GM12878 (cell line): ENCODE data around the gene MCRIP2. TPM values are rescaled to one million over a fixed set of nuclear protein-coding genes. Genes with fewer than 3 reads are reported as not detected.
A peak's percentile ranks its signal among the peaks of the same experiment; 100 is the strongest.

Experiments used
- BHLHE40 ChIP-seq, 2 experiments: fragments of 450-650 bp in 1 of 2; IDR thresholded peaks; 2 replicates each; pipeline ENCODE4 v1.6.1; 2011 to 2017; ENCODE audit warnings: low read depth in 2 of 2, borderline replicate concordance in 1 of 2, improper control_type of control experiment in 1 of 2, low read length in 1 of 2, mild to moderate bottlenecking in 1 of 2
- CHD1 ChIP-seq: IDR thresholded peaks from 2 replicates; pipeline ENCODE4 v1.6.1; 2012; ENCODE audit warnings: low read depth, low read length, improper control_type of control experiment
- FOS ChIP-seq: IDR thresholded peaks from 3 replicates; pipeline ENCODE4 v1.6.1; 2011; ENCODE audit warnings: borderline replicate concordance; ENCODE audit not compliant: insufficient read length; ENCODE audit errors: extremely low read depth
- MYC ChIP-seq: IDR thresholded peaks from 2 replicates; pipeline ENCODE4 v1.6.1; 2011; ENCODE audit warnings: mild to moderate bottlenecking, low read length, moderate library complexity, inconsistent platforms; ENCODE audit not compliant: insufficient read depth, insufficient replicate concordance, insufficient read length, severe bottlenecking
- PAX8 ChIP-seq: fragments of 450-650 bp; IDR thresholded peaks from 2 replicates; pipeline ENCODE4 v1.6.1; 2017; ENCODE audit warnings: mild to moderate bottlenecking, moderate library complexity
- PRDM15 ChIP-seq: fragments of 450-650 bp; formaldehyde crosslinking; IDR thresholded peaks from 2 replicates; pipeline ENCODE4 v1.4.0; 2020; ENCODE audit warnings: mild to moderate bottlenecking, moderate library complexity
- RAD21 ChIP-seq: IDR thresholded peaks from 2 replicates; pipeline ENCODE4 v1.6.1; 2011; ENCODE audit warnings: mild to moderate bottlenecking, low read depth, low read length, moderate library complexity; ENCODE audit not compliant: insufficient read depth
- RB1 ChIP-seq: fragments of 450-650 bp; formaldehyde crosslinking; IDR thresholded peaks from 2 replicates; pipeline ENCODE4 v1.6.1; 2017; ENCODE audit warnings: mild to moderate bottlenecking, borderline replicate concordance
- RBBP5 ChIP-seq: fragments of 200-600 bp; sonication (generic); conservative IDR thresholded peaks from 2 replicates; pipeline ENCODE4 v1.6.1; 2016
- SKIL ChIP-seq: fragments of 450-650 bp; IDR thresholded peaks from 2 replicates; pipeline ENCODE4 v1.6.1; 2017; ENCODE audit warnings: mild to moderate bottlenecking, low read depth, inconsistent platforms; ENCODE audit not compliant: poor library complexity, severe bottlenecking
- STAT3 ChIP-seq: IDR thresholded peaks from 2 replicates; pipeline ENCODE4 v1.6.1; 2011; ENCODE audit warnings: low read depth, low read length, improper control_type of control experiment
- SUZ12 ChIP-seq: fragments of 200-600 bp; sonication (generic); IDR thresholded peaks from one replicate; pipeline ENCODE4 v1.6.1; 2018; ENCODE audit warnings: antibody characterized with exemption, mild to moderate bottlenecking; ENCODE audit not compliant: unreplicated experiment
- TARDBP ChIP-seq: IDR thresholded peaks from 2 replicates; pipeline ENCODE4 v1.6.1; 2016; ENCODE audit warnings: borderline replicate concordance
- TCF3 ChIP-seq: IDR thresholded peaks from 2 replicates; pipeline ENCODE4 v1.6.1; 2012; ENCODE audit warnings: low read depth, mild to moderate bottlenecking, low read length, borderline replicate concordance; ENCODE audit not compliant: insufficient read depth
- ZBTB4 ChIP-seq: fragments of 450-650 bp; formaldehyde crosslinking; IDR thresholded peaks from 2 replicates; pipeline ENCODE4 v1.4.0; 2022; ENCODE audit warnings: mild to moderate bottlenecking, moderate library complexity
- ZNF217 ChIP-seq: fragments of 450-650 bp; IDR thresholded peaks from 2 replicates; pipeline ENCODE4 v1.6.1; 2017; ENCODE audit warnings: antibody characterized with exemption, mild to moderate bottlenecking
- polyA plus RNA-seq, 11 experiments: library from polyadenylated mRNA; depleted of rRNA in 4 of 11; unstranded in 6 of 11; stranded (reverse) in 5 of 11; fragments of >200 nt; fragmentation: Nextera tagmentation in 4 of 11; fragmentation: Illumina TruSeq in 1 of 11; extraction: Ambion mirVana in 4 of 11; extraction: Trizol in 1 of 11; gene quantifications; 1 replicate in 1 of 11; 2 replicates in 10 of 11; pipeline versions ENCODE4 v1.2.1 to v1.2.3, GENCODE V29; 2011 to 2016; ENCODE audit warnings: inconsistent platforms in 2 of 11, missing spikeins in 2 of 11, low read depth in 1 of 11
- total RNA-seq, 4 experiments: library from RNA; depleted of rRNA in 3 of 4; stranded (reverse); fragments of >200 nt in 3 of 4; fragmentation: Illumina TruSeq in 1 of 4; extraction: Trizol in 1 of 4; gene quantifications; 2 replicates each; pipeline versions ENCODE4 v1.2.1 to v1.2.3, GENCODE V29; 2013 to 2021
- TF ChIP-seq, protein P1 (sequence below): fragments of 450-650 bp; IDR thresholded peaks from 2 replicates; pipeline ENCODE4 v1.6.1; 2016; ENCODE audit warnings: mild to moderate bottlenecking

Gene MCRIP2
- total and polyA plus RNA-seq, 10 of the 15 experiments (the other 5 are each of a cell fraction or from before 2014, with no cell fraction given), result 0.19 to 93.1 (median 57.9) TPM

- TF ChIP-seq FOS (no peak), SKIL (no peak), TCF3 (no peak), BHLHE40 (IDR thresholded peaks at IDR 0.05; ENCODE audit: borderline replicate concordance in 1 of 2, low read depth in 2 of 2, low read length in 1 of 2) (peak; percentile 52 to 89; a peak in 3 of 4 replicates), RBBP5 (no peak), PAX8 (no peak), RB1 (peak; percentile 98; the same call in 1 of the 2 replicates), ZBTB4 (no peak), ZNF217 (no peak), RAD21 (no peak), MYC (no peak), TARDBP (no peak), PRDM15 (CRISPR knock-in tag) (no peak), SUZ12 (no peak), CHD1 (no peak), STAT3 (no peak)
- TF ChIP-seq, protein P1, sequence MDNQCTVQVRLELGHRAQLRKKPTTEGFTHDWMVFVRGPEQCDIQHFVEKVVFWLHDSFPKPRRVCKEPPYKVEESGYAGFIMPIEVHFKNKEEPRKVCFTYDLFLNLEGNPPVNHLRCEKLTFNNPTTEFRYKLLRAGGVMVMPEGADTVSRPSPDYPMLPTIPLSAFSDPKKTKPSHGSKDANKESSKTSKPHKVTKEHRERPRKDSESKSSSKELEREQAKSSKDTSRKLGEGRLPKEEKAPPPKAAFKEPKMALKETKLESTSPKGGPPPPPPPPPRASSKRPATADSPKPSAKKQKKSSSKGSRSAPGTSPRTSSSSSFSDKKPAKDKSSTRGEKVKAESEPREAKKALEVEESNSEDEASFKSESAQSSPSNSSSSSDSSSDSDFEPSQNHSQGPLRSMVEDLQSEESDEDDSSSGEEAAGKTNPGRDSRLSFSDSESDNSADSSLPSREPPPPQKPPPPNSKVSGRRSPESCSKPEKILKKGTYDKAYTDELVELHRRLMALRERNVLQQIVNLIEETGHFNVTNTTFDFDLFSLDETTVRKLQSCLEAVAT, result no peak
Measured at GRCh38 chr16:648781-649589, 7.4 kb downstream of the MCRIP2 start, which contains the start of gene WDR90 (continued).
